Measurements from ENCODE around the gene KIFBP. TPM values are rescaled to one million over a fixed set of nuclear protein-coding genes. Genes with fewer than 3 reads are reported as not detected.

Gene KIFBP
- total and polyA plus RNA-seq, 2 experiments from 2014 or later = 33.8 to 40.5 TPM

GRCh38 chr10:69065406-69066361 is 77.1 kb downstream of the KIFBP start:
- Histone ChIP-seq H3K4me1 (ENCODE audit: insufficient read depth) (no peaks in the 10 kb centered on the region), H2AFZ (no peak overlapping the region), H3K9me3 (ENCODE audit: low read depth) (no peaks in the 10 kb centered on the region), H3K79me2 (no peaks in the 10 kb centered on the region), H3K27me3 (peaks cover 8% of the 10 kb centered on the region), H3K9me2 (replicated peaks; ENCODE audit: insufficient read depth) (no peaks in the 10 kb centered on the region), H3K27ac (no peak overlapping the region), H3K36me3 (replicated peaks; ENCODE audit: insufficient read depth, low read depth) (no peaks in the 10 kb centered on the region), H3K4me3 (no peak overlapping the region), H3K4me2 (no peak overlapping the region), H4K20me1 (ENCODE audit: insufficient read depth, poor library complexity, severe bottlenecking) (no peaks in the 10 kb centered on the region)
- TF ChIP-seq EZH2phosphoT487 (IDR thresholded peaks at IDR 0.05; ENCODE audit: low read depth, severe bottlenecking, unreplicated experiment) (no peak), CTCF (IDR thresholded peaks at IDR 0.05; ENCODE audit: poor library complexity) (no peak), EZH2 (IDR thresholded peaks at IDR 0.05; ENCODE audit: borderline replicate concordance) (no peak)
- WGBS (ENCODE audit: low lambda C conversion rate, missing lambda C conversion rate) = 88% methylated on average over 8 of the region's 8 CpGs
- no peak for DNase-seq (ENCODE audit: low spot score)

Other genes starting within 250 kb of the KIFBP start
- gene STOX1, start 161.3 kb upstream of the KIFBP start, total RNA-seq = 5.5 and 6.4 TPM in 2 replicates
- 1.6 and 3.7 TPM in 2 replicates for gene STOX1, start 161.3 kb upstream of the KIFBP start, polyA plus RNA-seq
- 40.5 and 40.9 TPM in 2 replicates for gene DDX50, start 87.5 kb upstream of the KIFBP start, total RNA-seq
- 19.5 and 21.6 TPM in 2 replicates for gene DDX50, start 87.5 kb upstream of the KIFBP start, polyA plus RNA-seq
- gene DDX21, start 32.6 kb upstream of the KIFBP start, total RNA-seq = 55.6 and 55.7 TPM in 2 replicates
- 15.8 and 17.0 TPM in 2 replicates for gene DDX21, start 32.6 kb upstream of the KIFBP start, polyA plus RNA-seq
- 0.68 and 2.5 TPM in 2 replicates for gene SRGN, start 99.3 kb downstream of the KIFBP start, total RNA-seq
- 0.36 TPM in 1 of 2 replicates, not detected in the other for gene SRGN, start 99.3 kb downstream of the KIFBP start, polyA plus RNA-seq
- 51.7 and 57.6 TPM in 2 replicates for gene VPS26A, start 135.4 kb downstream of the KIFBP start, total RNA-seq
- gene VPS26A, start 135.4 kb downstream of the KIFBP start, polyA plus RNA-seq = 58.7 and 71.2 TPM in 2 replicates
- gene SUPV3L1, start 191.4 kb downstream of the KIFBP start, total RNA-seq = 25.2 and 27.6 TPM in 2 replicates
- 25.9 and 27.9 TPM in 2 replicates for gene SUPV3L1, start 191.4 kb downstream of the KIFBP start, polyA plus RNA-seq
- gene HKDC1, start 231.5 kb downstream of the KIFBP start, total RNA-seq = 27.7 and 27.9 TPM in 2 replicates
- gene HKDC1, start 231.5 kb downstream of the KIFBP start, polyA plus RNA-seq = 19.5 and 23.6 TPM in 2 replicates